K562 (cell line): Measurements from ENCODE around the gene CDCA3. TPM values are rescaled to one million over a fixed set of nuclear protein-coding genes. Genes with fewer than 3 reads are reported as not detected.

Source experiments
- CTBP1 ChIP-seq: fragments of 450-650 bp; IDR thresholded peaks from 2 replicates; pipeline ENCODE4 v1.6.1; 2016; ENCODE audit warnings: borderline replicate concordance
- E2F8 ChIP-seq: fragments of 450-650 bp; IDR thresholded peaks from 2 replicates; pipeline ENCODE4 v1.7.1; 2018; ENCODE audit warnings: mild to moderate bottlenecking, low read depth; ENCODE audit not compliant: partially characterized antibody
- HMGN3 ChIP-seq: IDR thresholded peaks from 2 replicates; pipeline ENCODE4 v1.6.1; 2011; ENCODE audit warnings: borderline replicate concordance, low read depth, mild to moderate bottlenecking, mixed read lengths, low read length; ENCODE audit not compliant: insufficient read length; ENCODE audit errors: extremely low read depth
- PCBP2 ChIP-seq: fragments of 200-400 bp; formaldehyde crosslinking; IDR thresholded peaks from 2 replicates; pipeline ENCODE4 v1.6.1; 2018; ENCODE audit warnings: low read length, low read depth, mild to moderate bottlenecking, moderate library complexity; ENCODE audit not compliant: poor library complexity, severe bottlenecking
- SMC3 ChIP-seq: conservative IDR thresholded peaks from 2 replicates; pipeline ENCODE4 v1.6.1; 2011; ENCODE audit warnings: low read depth, low read length, improper control_type of control experiment; ENCODE audit not compliant: insufficient read depth
- TBL1XR1 ChIP-seq, 2 experiments: IDR thresholded peaks; 2 replicates each; pipeline ENCODE4 v1.6.1; 2012; ENCODE audit warnings: improper control_type of control experiment in 2 of 2, low read length in 2 of 2, mild to moderate bottlenecking in 1 of 2
- XRCC5 ChIP-seq: fragments of 200-400 bp; formaldehyde crosslinking; IDR thresholded peaks from 2 replicates; pipeline ENCODE4 v1.6.1; 2017; ENCODE audit warnings: low read depth, mild to moderate bottlenecking, low read length
- ZFP1 ChIP-seq: fragments of 450-650 bp; formaldehyde crosslinking; IDR thresholded peaks from 2 replicates; pipeline ENCODE4 v1.4.0; 2020; ENCODE audit warnings: mild to moderate bottlenecking, mixed read lengths
- ZNF780A ChIP-seq: fragments of 250-450 bp; sonication (Bioruptor Pico); IDR thresholded peaks from 2 replicates; pipeline ENCODE4 v1.5.0; 2021; ENCODE audit warnings: mild to moderate bottlenecking
- polyA plus RNA-seq, 8 experiments: library from polyadenylated mRNA; depleted of rRNA in 4 of 8; stranded (reverse) in 5 of 8; unstranded in 3 of 8; fragments of >200 nt; fragmentation: Nextera tagmentation in 2 of 8; fragmentation: Illumina TruSeq in 1 of 8; extraction: Ambion mirVana in 2 of 8; extraction: Trizol in 1 of 8; gene quantifications; 2 replicates each; pipeline versions ENCODE4 v1.2.1 to v1.2.3, GENCODE V29; 2011 to 2014; ENCODE audit warnings: inconsistent platforms in 1 of 8, missing spikeins in 1 of 8
- total RNA-seq, 7 experiments: library from RNA; depleted of rRNA in 6 of 7; stranded (reverse); fragments of >200 nt in 6 of 7; fragmentation: Illumina TruSeq in 2 of 7; extraction: Trizol in 2 of 7; gene quantifications; 2 replicates each; pipeline versions ENCODE4 v1.2.1 to v1.2.3, GENCODE V29; 2011 to 2021; ENCODE audit warnings: low replicate concordance in 1 of 7
- TF ChIP-seq, protein P1 (sequence below): sonication (generic); formaldehyde crosslinking; IDR thresholded peaks from 2 replicates; pipeline ENCODE4 v1.9.0; 2022; ENCODE audit warnings: mild to moderate bottlenecking, missing genetic modification reagents
- TF ChIP-seq, protein P2 (sequence below): fragments of 450-650 bp; formaldehyde crosslinking; IDR thresholded peaks from 2 replicates; pipeline ENCODE4 v1.4.0; 2020; ENCODE audit warnings: mild to moderate bottlenecking, moderate library complexity

Gene CDCA3
- total and polyA plus RNA-seq, 9 of the 15 experiments (the other 6 are each of a cell fraction or from before 2014, with no cell fraction given): 24.2 to 80.8 (median 55.1) TPM

- TF ChIP-seq ZFP1 (CRISPR knock-in tag): no peak
- TF ChIP-seq CTBP1: peak; percentile 80
- TF ChIP-seq E2F8: no peak
- TF ChIP-seq, protein P1, sequence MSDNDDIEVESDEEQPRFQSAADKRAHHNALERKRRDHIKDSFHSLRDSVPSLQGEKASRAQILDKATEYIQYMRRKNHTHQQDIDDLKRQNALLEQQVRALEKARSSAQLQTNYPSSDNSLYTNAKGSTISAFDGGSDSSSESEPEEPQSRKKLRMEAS (CRISPR knock-in tag): peak; percentile 20; the same call in 1 of the 2 replicates
- TF ChIP-seq, protein P2, sequence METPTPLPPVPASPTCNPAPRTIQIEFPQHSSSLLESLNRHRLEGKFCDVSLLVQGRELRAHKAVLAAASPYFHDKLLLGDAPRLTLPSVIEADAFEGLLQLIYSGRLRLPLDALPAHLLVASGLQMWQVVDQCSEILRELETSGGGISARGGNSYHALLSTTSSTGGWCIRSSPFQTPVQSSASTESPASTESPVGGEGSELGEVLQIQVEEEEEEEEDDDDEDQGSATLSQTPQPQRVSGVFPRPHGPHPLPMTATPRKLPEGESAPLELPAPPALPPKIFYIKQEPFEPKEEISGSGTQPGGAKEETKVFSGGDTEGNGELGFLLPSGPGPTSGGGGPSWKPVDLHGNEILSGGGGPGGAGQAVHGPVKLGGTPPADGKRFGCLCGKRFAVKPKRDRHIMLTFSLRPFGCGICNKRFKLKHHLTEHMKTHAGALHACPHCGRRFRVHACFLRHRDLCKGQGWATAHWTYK (CRISPR knock-in tag): no peak
- no peak for TF ChIP-seq HMGN3
- no peak for TF ChIP-seq PCBP2
- TF ChIP-seq XRCC5: 0 out of 2 replicates have a peak, but pooled peaks have one; percentile 32
- TF ChIP-seq ZNF780A: no peak
- no peak for TF ChIP-seq TBL1XR1 (IDR thresholded peaks at IDR 0.05; ENCODE audit: low read length in 2 of 2)
- TF ChIP-seq SMC3: 0 out of 2 replicates have a peak, but pooled peaks have one; percentile 7
These were observed 18.2 kb upstream of the CDCA3 start (continued) for GRCh38 chr12:6869049-6870021.
